Amygdala (tissue), 56 donors: ENCODE data around the gene KRTAP5-9.
"Not testable (repeated sequence)": the region's sequence is repeated elsewhere in the genome, so short reads cannot be mapped to it uniquely, and the experiment has no call there.

Experiments used
- DNase-seq, 56 donors: peaks; one replicate each; lab custom pipeline; 2025; lab: John Stamatoyannopoulos, UW

Gene KRTAP5-9

GRCh38 chr11:71532036-71532610, 16.1 kb upstream of the KRTAP5-9 start:
- DNase-seq: no peak

GRCh38 chr11:71534711-71535608, 13.3 kb upstream of the KRTAP5-9 start:
- DNase-seq: not testable (repeated sequence)

DNA sequence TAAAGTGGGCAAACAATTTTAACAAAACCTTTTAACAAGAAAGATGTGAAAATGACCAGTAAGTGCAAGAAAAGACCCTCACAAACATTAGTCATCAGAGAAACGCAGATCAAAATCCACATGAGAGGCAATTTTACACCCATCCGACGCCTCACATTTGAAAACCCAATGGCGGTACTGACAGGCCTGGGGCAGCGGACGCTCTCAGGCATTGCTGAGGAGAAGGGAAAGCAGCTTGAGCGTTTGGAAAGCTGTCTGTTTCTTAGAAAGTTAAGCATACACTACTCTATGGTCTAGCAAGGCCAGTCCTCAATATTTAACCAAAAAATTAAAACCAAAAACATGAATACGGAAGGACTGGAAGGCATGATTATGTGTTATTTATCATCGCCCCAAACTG, 12.4 kb upstream of the KRTAP5-9 start:
- DNase-seq: no peak

GRCh38 chr11:71537537-71537936, 10.7 kb upstream of the KRTAP5-9 start:
- DNase-seq: no peak

DNA sequence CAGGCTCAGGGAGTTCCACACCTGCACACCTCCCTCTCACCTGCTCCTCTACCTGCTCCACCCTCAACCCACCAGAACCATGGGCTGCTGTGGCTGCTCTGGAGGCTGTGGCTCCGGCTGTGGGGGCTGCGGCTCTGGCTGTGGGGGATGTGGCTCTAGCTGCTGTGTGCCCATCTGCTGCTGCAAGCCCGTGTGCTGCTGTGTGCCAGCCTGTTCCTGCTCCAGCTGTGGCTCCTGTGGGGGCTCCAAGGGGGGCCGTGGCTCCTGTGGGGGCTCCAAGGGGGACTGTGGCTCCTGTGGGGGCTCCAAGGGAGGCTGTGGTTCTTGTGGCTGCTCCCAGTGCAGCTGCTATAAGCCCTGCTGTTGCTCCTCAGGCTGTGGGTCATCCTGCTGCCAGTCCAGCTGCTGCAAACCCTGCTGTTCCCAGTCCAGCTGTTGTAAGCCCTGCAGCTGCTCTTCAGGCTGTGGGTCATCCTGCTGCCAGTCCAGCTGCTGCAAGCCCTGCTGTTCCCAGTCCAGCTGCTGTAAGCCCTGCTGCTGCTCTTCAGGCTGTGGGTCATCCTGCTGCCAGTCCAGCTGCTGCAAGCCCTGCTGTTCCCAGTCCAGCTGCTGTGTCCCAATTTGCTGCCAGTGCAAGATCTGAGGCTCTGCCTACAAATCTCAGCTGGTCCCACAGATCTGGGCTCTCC, 10.1 kb upstream of the KRTAP5-9 start, which contains the start of gene KRTAP5-8:
TSS of gene KRTAP5-8 (plus strand) at position 49 of the 689 bp plus-strand sequence. CDS start at position 80, 31 bp downstream.
- DNase-seq: not testable (repeated sequence)

- no peak for DNase-seq
Observed at GRCh38 chr11:71538666-71538990, 9.6 kb upstream of the KRTAP5-9 start.

DNA sequence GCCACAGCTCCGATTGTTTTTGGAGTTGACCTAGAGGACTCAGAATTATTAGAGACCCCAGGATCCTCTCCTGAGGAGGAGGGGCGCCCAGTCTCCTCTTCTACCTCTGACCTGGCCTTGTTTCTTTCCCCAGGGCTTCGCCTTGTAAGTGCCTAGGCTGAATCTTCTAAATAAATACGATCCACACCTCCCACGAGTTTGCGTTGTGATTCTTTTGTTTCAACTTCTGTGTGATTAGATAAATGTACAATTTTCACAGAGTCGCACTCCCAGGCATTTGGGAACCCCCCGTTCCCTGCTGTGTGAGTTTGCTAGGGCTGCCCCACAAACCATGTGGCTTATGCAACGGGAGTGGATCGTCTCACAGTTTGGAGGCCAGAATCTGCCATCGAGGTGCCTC, 9.2 kb upstream of the KRTAP5-9 start:
- no peak for DNase-seq

GRCh38 chr11:71539971-71540370, 8.2 kb upstream of the KRTAP5-9 start:
- not testable (repeated sequence) for DNase-seq

GRCh38 chr11:71540521-71541304, 7.5 kb upstream of the KRTAP5-9 start:
- not testable (repeated sequence) for DNase-seq

- DNase-seq: no peak
Observed at GRCh38 chr11:71542382-71542781, 5.8 kb upstream of the KRTAP5-9 start.

DNA sequence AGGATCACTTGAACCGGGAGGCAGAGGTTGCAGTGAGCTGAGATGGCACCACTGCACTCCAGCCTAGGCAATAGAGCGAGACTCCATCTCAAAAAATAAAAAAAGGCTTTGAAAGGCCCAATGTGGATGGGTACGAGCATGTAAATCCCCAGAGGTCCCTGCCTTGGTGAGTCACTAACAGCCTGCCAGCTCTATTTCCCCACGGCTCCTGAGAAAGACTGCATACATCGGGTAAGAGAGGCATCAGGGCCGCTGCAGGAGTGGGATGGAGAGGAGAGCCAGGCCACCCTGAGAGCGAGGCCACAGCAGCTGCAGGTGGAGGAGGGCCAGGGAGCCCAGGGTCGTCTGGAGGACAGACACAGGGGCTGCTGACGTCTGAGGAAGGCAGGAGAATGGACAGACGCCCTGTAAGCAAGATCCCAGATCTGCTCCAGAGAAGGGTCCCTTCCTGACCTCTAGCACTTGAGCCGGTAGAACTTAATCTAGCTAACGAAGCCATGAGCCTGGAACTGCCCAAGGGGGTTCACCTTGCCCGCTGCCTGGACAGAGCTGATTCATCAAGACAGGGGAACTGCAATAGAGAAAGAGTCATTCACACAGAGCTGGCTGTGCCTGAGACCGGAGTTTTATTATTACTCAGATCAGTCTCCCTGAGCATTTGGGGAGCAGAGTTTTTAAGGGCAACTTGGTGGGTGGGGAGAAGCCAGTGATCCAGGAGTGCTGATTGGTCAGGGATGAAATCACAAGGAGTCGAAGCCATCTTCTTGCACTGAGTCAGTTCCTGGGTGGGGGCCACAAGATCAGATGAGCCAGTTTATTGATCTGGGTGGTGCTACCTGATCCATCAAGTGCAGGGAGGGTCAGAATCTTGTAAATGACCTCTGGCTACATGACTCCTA, 5.1 kb upstream of the KRTAP5-9 start:
- DNase-seq: no peak

GRCh38 chr11:71543866-71544265, 4.4 kb upstream of the KRTAP5-9 start:
- no peak for DNase-seq

DNA sequence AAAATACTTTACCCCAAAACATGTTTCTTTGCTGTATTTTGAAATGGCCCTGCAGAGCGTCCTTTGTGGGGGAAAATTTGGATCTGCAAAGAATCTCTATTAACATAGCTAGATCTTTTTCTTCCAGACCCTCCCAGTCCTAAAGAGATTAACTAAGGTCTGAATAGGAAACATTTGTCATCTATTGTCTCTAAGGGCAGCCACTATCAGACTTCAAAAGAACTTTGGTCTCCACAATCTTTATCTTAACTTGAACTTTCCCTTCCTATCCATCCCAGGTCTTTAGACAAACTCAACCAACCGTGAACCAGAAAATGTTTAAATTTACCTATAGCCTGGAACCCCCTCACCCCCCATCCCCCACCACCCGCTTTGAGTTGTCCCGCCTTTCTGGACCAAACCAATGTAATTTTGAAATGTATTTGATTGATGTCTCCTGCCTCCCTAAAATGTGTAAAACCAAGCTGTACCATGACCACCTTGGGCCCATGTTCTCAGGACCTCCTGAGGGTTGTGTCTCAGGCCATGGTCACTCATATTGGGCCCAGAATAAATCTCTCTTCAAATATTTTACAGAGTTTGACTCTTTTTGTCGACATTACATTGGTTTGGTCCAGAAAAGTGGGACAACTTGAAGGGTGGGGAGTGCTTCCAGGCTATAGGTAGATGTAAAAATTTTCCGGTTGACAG, 3.5 kb upstream of the KRTAP5-9 start:
- DNase-seq: no peak

DNA sequence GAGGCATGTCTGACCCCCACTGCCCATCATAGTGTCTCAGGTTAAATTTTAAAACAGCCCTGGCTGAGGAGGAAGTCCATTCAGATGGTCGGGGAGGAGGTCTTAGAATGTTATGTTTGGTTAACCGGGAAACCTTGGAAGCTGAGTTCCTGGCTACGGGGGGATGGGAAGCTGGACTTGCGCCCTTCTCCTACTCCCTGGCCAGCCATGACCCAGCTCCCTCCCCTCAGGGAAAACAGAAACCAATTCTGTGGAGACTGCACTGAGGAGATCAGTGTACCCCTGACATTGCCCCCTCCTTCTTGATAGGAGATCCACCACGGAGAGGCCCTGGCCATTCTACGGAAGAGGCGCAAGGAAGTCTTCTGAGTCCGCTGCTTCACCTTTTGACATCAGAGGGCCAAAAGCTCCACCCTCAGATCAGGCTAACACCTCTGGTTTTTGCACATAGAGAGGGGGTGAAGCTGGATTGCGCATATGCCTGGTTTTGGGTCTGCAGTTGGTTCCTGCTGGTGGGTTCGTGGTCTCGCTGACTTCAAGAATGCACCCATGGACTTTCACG, 2.7 kb upstream of the KRTAP5-9 start:
- no peak for DNase-seq

GRCh38 chr11:71548716-71549151, 514 bp downstream of the KRTAP5-9 start:
- DNase-seq: no peak

DNA sequence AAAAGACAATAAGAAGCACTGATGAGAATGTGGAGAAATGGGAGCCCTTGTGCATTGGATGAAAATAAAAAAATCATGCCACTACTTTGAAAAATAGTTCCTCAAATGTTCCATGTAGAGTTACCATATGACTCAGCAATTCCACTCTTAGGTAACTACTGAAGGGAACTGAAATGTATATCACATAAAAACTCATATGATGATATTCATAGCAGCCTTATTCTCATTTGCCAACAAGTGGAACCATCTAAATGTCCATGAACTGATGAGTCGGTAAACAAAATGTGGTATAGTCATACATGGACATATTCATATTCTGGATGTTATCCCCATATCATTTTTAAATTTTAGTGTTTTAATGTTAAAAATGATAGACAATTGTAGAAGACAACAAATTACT, 3.5 kb downstream of the KRTAP5-9 start:
- DNase-seq: no peak

GRCh38 chr11:71554996-71555395, 6.8 kb downstream of the KRTAP5-9 start:
- DNase-seq: no peak

DNA sequence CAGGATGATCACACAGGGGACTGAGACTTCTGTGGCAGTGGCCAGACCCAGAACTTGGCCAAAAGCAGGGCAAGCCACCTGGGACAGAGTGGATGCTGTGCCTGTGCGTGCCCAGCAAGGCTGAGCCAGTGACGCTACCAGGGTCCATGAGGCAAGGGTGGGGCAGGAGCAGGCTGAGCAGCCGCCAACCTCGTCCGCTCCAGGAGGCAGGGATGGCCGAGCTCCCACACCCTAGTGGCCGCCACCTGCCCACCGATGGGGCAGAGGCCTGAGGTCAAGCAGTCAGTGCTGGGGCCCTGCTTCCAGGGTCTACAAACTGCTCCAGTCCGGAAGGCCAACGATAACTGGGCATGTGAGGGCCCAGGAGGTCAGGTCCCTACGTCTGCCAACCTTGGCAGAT, 7.3 kb downstream of the KRTAP5-9 start:
- DNase-seq: no peak

DNA sequence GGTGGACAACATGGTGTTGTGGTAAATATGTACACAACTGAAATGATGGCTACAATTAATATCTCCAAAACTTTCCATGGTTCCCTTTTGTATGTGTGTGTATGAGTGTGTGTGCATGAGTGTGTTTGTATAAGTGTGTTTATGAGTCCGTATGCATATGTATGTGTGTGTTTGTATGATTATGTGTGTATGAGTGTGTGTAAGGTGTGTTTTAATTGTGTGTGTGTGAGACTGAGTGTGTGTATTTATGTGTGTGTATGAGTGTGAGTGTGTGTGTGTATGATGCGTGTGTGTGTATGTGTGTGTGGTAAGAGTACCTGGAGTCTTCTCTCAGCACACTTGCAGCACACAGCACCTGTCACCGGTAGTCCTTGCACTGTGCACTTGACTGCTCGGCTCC, 7.8 kb downstream of the KRTAP5-9 start:
- no peak for DNase-seq
